NCI-H446 treated with DMSO at 0.1 percent for 48 hours (cell line): Measurements from ENCODE around the gene AUTS2.
"Not testable (repeated sequence)": the region's sequence is repeated elsewhere in the genome, so short reads cannot be mapped to it uniquely, and the experiment has no call there.

Experiments
- DNase-seq: peaks from one replicate; lab custom pipeline; 2025; lab: John Stamatoyannopoulos, UW

The AUTS2 gene

DNA sequence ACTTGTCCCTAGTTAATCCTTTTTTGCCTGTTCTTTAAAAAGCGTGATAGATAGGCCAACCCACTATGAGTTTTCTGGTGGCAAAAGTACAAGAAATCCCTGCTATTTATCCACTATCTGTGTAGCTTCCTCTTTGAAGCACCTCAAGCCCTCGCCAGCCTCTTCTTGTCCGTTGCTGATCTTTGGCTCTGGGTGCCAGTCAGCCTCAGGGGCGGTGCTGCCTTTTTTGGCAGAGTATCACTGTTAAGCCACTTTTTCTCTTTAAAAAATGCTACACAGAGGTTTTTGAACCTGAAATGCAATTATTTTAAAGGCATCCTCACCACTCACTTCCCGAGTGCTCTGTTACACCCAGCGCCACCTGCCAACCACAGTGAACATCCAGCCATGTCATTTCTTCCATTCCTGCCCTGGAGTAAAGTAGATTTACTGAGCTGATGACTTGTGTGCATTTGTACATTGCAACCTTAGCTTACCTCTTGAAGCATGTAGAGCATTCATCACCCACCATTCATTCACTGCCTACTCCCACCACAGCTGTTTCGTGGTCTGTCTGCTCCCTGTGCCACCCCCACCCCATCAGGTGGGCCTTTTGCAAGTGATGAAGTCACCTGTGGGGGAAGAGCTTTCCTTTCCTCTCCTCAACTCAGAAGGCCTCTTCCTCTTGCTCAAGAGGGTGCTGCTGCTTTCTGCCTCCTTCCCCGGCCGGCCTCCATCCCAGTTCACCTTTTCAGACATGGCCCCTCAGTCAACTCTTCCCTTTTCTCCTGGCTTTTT lies 1119.5 kb downstream of the AUTS2 start:
- DNase-seq: no peak

DNA sequence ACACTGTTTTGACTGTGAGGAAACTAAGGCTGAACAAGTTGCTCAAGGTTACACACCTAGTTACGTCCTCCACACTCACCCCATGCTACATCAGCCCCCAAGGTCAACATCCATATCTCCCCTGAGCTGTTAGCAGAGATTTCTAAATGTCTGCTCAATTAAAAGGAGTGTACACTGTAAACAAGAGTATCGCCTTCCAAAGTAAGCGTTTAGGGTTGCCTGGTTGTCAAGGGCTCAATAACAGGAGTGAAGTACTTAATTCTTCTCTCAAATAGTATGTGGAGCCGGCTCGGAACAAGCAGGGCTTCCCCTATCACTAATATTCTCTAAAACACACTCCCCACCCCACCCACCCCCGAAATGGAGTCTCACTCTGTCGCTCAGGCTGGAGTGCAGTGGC lies 1120.8 kb downstream of the AUTS2 start:
- no peak for DNase-seq

DNA sequence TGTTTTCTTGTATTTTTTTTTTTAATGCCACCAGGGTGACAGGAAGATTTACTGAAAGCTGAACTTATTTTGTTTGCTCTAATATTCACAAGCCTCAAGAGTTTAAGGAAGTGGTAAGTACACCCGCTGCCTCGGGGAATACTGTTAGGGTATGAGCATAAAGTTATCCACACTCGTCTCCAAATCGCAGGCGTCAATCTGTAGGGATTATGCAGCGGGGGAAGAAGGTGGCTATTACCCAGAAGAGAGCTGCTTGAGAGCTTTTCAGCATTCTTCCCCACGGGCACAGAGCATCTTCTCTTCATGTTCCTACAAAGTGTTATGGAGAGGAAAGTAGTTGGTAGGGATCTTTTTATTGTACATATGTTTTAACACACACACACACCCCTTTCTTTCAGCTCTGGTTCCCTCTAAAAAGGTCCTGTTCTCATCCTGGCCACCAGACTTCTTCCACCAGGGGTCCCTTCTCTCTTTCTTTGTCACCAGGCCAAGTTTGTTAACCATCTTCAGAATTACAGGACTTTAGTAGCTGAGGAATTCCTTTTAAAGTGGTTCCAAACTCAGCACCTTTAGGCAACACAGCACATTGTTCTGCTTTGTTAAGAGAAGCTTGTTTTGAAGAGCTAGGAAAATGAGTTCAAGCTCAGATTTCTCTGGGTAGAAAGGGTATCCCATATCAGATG lies 1122.1 kb downstream of the AUTS2 start:
- DNase-seq: no peak

DNA sequence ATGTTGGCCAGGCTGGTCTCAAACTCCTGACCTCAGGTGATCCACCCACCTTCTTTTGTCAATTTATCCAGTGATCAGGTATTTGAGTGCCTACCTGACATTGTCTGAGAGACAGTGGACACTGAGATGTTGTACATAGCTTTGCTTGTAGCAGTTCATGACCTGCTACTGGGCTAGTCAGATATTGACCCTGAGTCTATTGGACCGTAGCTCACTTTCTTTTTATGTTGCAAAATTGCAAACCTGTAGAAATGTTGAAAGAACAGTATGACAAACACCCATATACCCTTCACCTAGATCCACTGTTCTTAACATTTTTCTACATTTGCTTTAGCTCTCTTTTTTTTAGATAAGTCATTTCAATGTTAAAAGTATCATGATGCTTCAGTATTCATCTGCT lies 1123.2 kb downstream of the AUTS2 start:
- DNase-seq: no peak

DNA sequence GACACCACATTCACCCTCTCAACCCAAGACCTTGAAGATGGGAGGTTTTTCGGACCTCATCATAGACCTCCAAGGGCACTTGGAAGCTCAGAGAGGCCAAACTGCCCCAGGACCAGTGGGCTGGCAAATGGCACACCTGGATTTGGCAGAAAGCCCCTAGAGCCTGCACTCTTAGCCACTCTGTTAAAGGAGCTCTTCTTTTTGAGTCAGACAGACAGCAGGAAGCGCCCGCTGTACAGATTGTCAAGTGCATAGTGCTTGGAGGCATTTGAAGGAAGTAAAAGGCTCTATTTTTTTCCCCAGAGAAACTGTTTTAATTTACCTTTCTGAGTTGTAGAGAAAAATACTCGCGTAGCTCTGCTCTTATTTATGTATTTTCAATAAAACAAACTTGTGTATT lies 1125.1 kb downstream of the AUTS2 start:
- DNase-seq: no peak

DNA sequence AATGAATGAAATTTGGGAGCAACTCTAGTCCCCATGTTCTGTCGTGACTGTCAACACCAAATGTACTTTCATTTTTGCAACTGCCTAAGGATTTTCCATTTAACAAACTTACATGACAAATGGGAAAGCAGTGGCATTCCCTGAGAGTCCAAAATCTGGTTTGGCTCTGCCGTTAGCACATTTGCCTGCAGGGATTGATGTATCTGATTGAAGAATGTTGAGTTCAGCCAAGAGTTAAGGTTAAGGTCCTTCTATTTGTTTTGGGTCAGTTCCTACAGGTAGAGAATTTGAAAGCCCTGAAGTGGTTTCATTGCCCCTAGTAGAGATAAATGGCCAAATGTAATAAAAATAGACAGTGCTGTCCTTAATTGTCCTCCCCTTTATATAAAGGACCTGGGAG lies 1127.2 kb downstream of the AUTS2 start:
- no peak for DNase-seq

DNA sequence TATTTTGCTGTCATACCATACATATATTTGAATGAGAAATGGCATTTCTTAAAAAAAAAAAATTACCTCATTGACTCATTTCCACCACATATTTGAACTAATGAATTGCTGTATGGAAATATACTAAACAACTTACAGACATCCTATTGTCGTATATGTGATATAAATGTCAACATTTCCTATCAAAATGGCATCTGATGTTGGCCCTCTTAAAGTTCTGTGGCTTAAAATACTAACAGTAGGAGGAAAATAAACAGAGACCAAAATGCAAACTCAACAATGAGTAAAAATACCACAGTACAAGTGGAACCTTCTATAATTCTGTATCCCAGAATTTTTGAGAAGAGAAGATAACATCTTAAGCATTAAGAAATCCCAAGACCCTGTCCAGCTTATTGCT lies 1128.0 kb downstream of the AUTS2 start:
- DNase-seq: no peak

DNA sequence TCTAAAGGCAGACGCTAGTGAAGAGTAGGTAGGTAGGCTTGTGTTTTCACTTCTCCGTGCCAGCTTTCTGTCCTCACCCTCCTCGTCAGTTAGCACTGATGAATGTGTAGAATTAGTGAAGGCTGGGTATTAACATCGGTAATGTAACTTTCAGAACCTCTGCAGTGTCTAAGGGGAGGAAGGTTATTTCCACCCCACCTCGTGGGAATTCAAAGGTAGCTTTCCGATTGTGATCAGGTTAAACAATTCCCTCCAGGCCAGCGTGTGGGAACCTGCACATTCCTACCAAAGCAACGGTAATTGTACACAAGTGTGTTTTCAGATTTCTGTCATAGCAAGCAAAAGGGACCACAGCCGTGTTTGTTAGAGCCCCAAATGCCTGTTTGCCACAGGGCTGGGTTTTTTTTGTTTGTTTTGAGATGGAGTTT lies 1128.7 kb downstream of the AUTS2 start:
- DNase-seq: no peak

DNA sequence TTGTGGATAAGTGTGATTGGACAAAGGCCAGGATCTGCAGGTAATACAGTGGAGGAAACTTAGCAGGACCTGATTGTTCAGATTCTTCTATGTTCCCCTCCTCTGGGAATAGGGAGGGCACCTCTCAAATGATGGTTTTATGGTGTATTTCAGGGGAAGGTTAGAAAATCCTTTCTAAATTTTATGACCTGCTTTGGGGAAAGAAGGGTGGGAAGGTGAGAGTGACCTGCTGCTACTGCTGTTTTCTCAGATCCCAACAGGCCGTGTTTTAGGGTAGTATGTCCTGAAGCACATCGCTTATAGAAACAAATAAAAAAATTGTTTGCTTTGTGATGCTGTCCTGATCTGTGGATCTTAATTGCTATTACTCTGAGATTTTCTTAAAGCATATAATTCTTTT lies 1129.6 kb downstream of the AUTS2 start:
- no peak for DNase-seq

DNA sequence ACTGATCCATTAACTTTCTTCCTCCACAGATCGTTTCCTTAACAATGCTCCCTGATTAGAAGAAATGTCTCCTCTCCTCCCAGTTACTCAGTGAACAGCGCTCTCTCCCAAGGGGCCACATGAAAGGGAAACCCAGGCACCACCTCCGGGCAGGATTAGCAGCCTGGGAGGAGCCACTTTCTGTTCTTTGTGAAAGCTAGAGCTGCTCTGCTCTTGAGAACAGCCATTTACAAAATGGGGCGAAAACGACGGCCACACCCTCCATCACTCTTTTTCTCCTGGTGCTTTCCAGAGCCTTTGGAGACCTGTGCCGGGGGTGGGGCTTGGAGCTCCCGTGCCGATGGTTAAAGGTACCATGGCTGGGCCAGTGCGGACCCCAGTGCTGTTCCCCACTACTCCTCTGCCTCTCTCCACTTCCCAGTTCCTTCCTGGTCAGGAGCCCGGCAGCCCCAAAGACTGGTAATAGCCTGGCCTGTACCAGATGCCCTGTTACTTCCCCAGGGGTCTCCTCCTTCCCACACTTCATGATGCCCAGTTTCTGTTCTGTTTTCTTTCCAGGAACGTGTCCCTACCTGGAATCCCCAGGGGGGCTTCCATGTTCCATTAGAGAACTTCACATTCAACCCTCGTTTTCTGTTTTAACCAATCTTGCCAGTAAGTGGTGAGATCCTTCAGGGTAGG lies 1130.7 kb downstream of the AUTS2 start:
- no peak for DNase-seq

DNA sequence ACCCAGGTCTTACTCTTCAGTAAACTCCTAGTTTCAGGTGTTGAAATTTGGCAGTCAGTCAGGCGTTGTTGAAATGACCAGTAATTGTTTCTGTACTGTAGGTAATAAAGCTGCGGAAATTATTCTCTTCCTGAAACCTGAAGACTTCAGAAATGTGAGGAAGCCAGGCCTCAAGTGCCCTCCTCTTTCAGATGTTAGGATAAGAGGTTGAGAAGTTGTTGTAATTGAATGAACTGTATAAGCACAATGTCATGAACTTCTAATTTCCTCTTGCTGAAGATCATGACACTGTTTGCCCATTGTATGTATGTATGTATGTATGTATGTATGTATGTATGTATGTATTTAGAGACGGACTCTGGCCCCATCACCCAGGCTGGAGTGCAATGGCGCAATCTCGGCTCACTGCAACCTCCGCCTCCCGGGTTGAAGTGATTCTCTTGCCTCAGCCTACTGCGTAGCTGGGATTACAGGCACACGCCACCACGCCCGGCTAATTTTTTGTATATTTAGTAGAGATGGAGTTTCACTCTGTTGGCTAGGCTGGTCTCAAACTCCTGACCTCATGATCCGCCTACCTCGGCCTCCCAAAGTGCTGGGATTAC lies 1131.4 kb downstream of the AUTS2 start:
- not testable (repeated sequence) for DNase-seq

DNA sequence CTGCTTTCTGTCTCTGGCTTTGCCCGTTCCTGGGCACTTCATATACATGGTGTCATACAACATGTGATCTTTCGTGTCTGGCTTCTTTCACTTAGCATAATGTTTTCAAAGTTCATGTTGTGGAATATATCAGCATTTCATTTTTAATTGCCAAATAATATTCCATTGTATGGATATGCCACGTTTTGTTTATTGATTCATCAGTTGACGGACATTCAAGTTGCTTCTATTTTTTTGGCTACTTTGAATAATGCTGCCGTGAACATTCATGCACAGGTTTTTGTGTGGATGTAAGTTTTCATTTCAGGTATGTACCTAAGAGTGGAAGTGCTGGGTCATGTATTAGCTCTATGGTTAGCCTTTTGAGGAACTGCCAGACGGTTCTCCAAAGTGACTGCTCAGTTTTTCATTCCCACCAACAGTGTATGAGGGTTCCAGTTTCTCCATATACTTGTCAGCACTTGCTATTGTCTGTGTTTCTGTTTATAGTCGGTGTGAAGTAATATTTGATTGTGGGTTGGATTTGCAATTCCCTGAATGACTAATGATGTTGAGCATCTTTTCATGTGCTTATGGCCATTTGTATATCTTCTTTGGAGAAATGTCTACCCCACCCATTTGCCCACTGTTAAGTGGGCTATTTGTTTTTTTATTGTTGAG lies 1132.3 kb downstream of the AUTS2 start:
- no peak for DNase-seq

DNA sequence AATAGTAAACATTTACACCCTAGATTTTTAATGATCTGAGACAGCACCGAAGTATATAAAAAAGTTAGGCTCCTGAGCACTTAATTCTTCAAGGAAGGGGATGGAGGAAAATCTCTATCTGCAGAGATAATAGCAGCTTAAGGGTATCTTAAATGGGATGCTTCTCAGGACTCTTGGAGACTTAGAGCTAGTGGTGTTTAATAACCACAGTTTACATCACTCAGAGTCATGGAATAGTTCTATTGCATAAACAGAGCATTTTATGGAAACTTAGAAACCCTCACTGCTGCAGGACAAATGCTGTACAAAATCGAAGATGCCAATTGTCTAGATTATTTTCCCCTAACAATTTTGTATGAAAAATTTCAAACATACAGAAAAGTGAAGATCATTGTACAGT lies 1134.8 kb downstream of the AUTS2 start:
- no peak for DNase-seq

DNA sequence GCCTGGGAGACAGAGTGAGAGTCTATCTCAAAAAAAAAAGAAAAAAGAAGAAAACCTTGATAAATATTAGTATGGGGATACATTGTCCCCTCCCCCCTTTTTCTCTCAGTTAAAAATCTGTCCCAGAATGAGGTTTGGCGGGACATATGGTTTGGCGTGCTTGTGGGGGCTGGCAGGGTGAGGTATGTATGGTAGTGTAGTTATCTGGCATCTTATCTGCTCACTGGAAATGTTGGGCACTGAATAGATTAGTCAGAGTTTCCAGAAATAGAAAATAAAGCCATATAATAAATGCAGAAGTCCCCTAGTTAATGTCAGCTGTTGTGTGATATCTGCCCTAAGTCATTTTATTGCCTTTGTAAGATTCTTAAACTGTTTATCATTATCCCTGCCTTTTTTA lies 1136.1 kb downstream of the AUTS2 start:
- no peak for DNase-seq

DNA sequence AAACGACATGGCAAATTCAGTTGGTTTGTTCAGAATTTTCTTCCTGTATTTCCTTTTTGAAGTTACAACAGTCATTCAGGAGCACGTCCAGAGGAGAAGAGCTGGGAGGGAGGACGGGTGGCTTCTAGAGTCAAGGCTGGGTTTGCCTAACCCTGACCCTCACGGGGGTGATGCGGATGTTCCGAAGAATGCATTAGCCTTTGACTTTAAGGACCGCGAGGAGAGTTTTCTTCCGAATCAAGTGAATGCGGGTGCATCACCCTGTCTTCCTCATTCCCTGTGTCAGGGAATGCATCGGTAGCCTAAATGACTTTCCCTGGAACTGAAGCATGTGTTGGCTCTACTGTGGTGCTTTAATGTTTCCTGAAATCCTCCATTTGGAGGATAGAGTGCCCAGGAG lies 1137.0 kb downstream of the AUTS2 start:
- no peak for DNase-seq

DNA sequence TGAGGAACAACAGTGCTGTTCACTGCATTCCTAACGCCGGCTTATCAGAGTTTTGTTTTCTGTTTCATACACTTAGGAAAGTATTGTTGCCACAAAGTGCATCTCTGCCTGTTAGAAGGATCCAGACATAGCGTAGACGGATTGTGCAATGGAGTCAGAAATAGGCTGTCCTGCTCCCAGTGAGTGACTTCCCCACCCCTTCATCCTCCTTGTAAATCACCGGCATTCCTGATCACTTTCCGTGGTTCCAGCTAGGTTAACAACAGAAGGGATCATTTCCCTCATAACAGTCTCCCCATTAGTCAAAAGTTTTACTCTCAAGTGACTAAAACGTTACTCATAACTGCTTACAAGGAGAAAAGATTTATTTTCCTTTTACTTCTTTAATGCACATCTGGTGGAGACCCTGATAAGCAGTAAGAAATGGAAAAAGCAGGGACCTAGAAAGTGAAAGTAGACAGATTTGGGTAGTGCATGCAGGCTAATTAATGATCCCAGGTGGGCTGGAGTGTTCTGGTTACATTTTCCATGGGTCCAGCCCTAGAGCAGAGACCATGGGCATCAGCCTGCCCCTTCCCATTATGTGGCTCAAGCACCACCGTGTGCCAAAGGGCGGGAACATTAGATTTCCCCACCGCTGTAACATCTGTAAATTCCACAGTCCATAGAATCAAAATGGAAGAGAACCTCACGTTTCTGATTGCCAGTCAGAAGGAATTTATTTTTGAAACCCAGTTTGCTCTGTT lies 1138.6 kb downstream of the AUTS2 start:
- DNase-seq: no peak

DNA sequence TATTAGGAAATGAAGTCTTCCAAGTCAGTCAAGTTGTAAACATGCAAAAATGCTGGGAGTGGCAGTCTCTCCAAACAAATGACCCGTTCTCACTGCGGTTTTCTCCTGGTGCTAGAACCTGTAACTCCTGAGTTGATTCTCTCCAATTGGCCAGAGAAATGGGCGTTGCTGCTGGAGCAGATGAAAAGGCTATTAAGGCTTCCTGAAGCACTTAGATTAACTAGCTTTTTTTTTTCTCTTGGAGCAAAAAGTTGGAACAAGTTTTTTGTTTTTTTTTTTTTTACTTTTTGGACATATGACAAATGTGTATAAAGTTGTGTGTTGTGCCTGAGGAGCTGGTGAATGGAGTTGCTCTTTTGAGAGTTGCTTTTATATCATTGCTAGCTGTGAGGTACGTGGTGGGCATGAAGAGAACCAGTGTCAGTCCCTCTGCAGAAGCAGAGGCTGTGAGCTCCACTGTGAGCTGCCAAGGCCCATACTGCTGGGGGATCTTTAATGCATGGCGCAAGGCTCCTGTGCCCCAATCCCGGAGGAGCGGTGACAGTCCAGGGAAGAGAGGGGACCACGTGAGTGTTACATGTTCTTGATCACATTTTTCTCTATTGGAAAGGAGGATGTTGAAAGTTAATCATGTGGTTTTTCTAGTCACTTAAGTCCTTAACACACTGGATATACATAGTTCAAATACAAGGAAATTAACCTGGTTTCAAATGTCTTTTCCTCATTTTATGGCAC lies 1140.0 kb downstream of the AUTS2 start:
- no peak for DNase-seq

DNA sequence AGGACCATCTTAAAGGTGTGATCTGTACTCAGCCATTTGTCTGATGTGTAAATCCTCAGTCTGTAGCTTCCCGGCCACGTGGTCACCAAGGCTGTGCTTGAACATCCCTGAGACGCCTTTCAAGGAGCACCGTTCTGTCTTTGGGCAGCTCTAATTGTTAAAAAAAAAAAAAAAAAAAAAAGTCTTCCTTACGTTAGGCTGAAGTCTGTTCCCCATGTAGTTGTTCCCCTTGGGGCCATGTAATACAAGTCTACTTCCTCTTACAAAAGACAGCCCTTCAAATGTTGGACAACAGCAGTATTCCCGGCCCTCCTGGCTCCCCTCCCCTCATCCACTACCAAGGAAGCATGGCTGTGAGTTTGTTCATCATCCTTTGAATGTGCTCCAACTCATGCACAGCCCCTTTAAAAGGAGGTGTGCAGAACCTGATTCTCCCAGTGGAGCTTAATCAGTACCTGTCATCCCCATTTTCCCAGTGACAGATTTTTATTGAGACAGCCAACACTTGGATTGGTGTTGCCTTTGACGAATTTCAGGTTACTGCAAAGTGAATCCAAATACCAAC lies 1141.5 kb downstream of the AUTS2 start:
- DNase-seq: no peak

DNA sequence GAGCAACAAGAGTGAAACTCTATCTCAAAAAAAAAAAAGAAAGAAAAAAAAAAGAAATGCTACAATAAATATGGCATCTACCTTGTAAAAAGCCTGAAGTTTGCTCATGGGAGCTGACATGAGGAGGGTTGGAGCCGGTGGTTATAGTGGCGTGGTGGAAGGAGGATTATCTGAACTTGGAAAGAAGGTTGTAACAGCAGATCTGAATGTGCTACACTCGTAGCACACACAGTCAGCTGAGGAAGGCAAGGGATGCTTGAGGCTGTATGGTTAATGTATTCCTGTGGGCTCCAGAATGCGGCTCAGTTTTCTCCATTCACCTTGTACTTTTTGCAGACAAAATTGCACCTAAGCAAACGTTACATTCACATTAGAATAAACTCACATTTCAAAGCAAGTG lies 1143.4 kb downstream of the AUTS2 start:
- no peak for DNase-seq

DNA sequence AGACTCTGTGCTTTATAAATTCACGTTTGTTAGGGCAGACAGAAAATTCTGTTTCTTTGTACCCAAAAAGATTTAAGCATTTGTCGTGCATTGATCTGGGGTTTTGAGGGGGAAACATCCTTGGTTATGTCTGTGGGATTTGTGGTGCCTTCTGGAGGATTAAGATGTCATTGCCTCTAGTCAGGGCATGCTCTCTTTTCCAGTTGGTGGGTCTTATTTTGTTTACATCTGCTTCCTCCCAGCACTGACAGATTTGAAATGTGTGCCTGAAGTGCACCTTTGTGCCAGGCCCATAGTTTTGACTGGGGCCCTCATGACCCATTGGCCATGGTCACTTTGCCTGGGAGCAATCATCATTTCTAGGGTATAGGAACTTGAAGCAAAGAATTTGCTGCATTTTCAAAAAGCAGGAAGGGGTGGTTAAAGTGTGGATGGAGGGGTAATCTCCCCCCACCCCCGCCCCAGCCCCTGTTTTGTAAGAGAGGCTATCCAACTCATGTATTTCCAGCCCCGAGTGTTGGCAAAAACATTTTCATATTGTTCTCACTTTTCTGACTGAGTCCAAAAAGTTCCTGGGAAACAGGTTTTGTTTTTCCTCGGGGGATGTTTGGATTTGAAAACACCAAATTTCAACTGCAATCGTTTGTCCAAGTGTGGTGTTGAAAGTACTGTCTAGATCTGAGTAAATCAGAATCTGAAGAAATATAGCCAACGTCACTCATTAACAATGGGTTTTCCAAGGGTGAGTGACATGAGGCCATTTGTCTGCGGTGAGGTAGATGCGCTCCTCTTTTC lies 1145.5 kb downstream of the AUTS2 start:
- no peak for DNase-seq
